Tibial nerve (tissue), 4 donors: ENCODE measurements around the gene PDZD4. TPM values are rescaled to one million over a fixed set of nuclear protein-coding genes. Genes with fewer than 3 reads are reported as not detected.

Source experiments
- DNase-seq, 2 donors: peaks; one replicate each; pipeline ENCODE4 v3.0.0-alpha.2; 2019; ENCODE audit warnings: low spot score in 2 of 2
- H3K27ac ChIP-seq, 4 donors: fragments of 200-600 bp; sonication (generic) in 3 of 4; one replicate each; pipeline ENCODE4 v1.5.1; 2017 to 2019; ENCODE audit warnings: mild to moderate bottlenecking in 1 of 4
- H3K27me3 ChIP-seq, 2 donors: fragments of 200-600 bp; sonication (generic) in 1 of 2; one replicate each; pipeline versions ENCODE4 v1.5.1 to v1.6.0; 2017 to 2019
- H3K36me3 ChIP-seq, 3 donors: fragments of 200-600 bp; sonication (generic); one replicate each; pipeline ENCODE4 v1.5.1; 2018 to 2019
- H3K4me1 ChIP-seq, 4 donors: fragments of 200-600 bp; sonication (generic) in 3 of 4; one replicate each; pipeline ENCODE4 v1.5.1; 2017 to 2019
- H3K4me3 ChIP-seq, 4 donors: fragments of 200-600 bp; sonication (generic) in 3 of 4; one replicate each; pipeline ENCODE4 v1.5.1; 2017 to 2019; ENCODE audit warnings: mild to moderate bottlenecking in 1 of 4, moderate library complexity in 1 of 4
- H3K9me3 ChIP-seq, 4 donors: fragments of 200-600 bp; sonication (generic) in 3 of 4; one replicate each; pipeline ENCODE4 v1.5.1; 2017 to 2019
- EP300 ChIP-seq, 2 donors: sonication (generic); formaldehyde crosslinking; IDR thresholded peaks; one replicate each; pipeline ENCODE4 v1.6.1; 2017; ENCODE audit warnings: antibody characterized with exemption in 2 of 2, mild to moderate bottlenecking in 1 of 2
- POLR2A ChIP-seq, 2 donors: fragments of 450-650 bp; IDR thresholded peaks; one replicate each; pipeline ENCODE4 v1.6.1; 2017; ENCODE audit warnings: antibody characterized with exemption in 2 of 2, mild to moderate bottlenecking in 2 of 2, moderate library complexity in 2 of 2
- WGBS, 2 donors: methylation state at CpG; one replicate each; pipeline ENCODE4 v1.1.5; 2018; 5-methylcytosine and 5-hydroxymethylcytosine counted together
- total RNA-seq, 4 donors: library from RNA; depleted of rRNA; stranded (reverse); fragments of >200 nt; gene quantifications; one replicate each; pipeline ENCODE4 v1.1.0, GENCODE V29; 2016
- TF ChIP-seq, protein P1 (sequence below), 5 experiments: fragments of 200-600 bp in 3 of 5; fragments of 450-650 bp in 2 of 5; sonication (generic) in 3 of 5; IDR thresholded peaks; one replicate each; pipeline ENCODE4 v1.5.1; 2016 to 2019; ENCODE audit warnings: antibody characterized with exemption in 5 of 5, mild to moderate bottlenecking in 3 of 5, moderate library complexity in 2 of 5

Gene PDZD4
- total RNA-seq, 4 donors from 2014 or later = 19.9 to 24.6 (median 21.2) TPM

- Histone ChIP-seq H3K4me3 (no peak overlapping the region), H3K4me1 (peaks cover 0 to 10% (median 0%) of the 10 kb centered on the region in 4 donors), H3K36me3 (no peaks in the 10 kb centered on the region), H3K27ac (no peak overlapping the region), H3K9me3 (no peaks in the 10 kb centered on the region), H3K27me3 (peaks cover 0 to 16% of the 10 kb centered on the region in 2 donors)
- 88 to 89% methylated on average over 25 of the region's 25 CpGs for WGBS, 2 donors
- TF ChIP-seq EP300 (IDR thresholded peaks at IDR 0.05) (no peak), POLR2A (IDR thresholded peaks at IDR 0.05) (no peak)
- TF ChIP-seq, protein P1, sequence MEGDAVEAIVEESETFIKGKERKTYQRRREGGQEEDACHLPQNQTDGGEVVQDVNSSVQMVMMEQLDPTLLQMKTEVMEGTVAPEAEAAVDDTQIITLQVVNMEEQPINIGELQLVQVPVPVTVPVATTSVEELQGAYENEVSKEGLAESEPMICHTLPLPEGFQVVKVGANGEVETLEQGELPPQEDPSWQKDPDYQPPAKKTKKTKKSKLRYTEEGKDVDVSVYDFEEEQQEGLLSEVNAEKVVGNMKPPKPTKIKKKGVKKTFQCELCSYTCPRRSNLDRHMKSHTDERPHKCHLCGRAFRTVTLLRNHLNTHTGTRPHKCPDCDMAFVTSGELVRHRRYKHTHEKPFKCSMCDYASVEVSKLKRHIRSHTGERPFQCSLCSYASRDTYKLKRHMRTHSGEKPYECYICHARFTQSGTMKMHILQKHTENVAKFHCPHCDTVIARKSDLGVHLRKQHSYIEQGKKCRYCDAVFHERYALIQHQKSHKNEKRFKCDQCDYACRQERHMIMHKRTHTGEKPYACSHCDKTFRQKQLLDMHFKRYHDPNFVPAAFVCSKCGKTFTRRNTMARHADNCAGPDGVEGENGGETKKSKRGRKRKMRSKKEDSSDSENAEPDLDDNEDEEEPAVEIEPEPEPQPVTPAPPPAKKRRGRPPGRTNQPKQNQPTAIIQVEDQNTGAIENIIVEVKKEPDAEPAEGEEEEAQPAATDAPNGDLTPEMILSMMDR (IDR thresholded peaks at IDR 0.05) = no peak
- no peak for DNase-seq
Observed at GRCh38 chrX:153816831-153817690, 13.3 kb downstream of the PDZD4 start.

GRCh38 chrX:153814591-153815315, 15.6 kb downstream of the PDZD4 start:
- 75 to 79% methylated on average over 15 to 19 of the region's 19 CpGs for WGBS, 2 donors
- TF ChIP-seq, protein P1 (IDR thresholded peaks at IDR 0.05) = no peak
- TF ChIP-seq EP300 (IDR thresholded peaks at IDR 0.05) = no peak
- no peak for TF ChIP-seq POLR2A (IDR thresholded peaks at IDR 0.05)
- Histone ChIP-seq H3K4me1 (peaks cover 0 to 10% (median 0%) of the 10 kb centered on the region in 4 donors), H3K4me3 (no peak overlapping the region), H3K27ac (no peak overlapping the region), H3K36me3 (no peaks in the 10 kb centered on the region), H3K9me3 (no peaks in the 10 kb centered on the region), H3K27me3 (peaks cover 0 to 13% of the 10 kb centered on the region in 2 donors)
- DNase-seq = no peak

- Histone ChIP-seq H3K9me3 (no peaks in the 10 kb centered on the region), H3K36me3 (no peaks in the 10 kb centered on the region), H3K27ac (no peak overlapping the region), H3K27me3 (no peaks in the 10 kb centered on the region), H3K4me1 (no peaks in the 10 kb centered on the region), H3K4me3 (no peak overlapping the region)
- TF ChIP-seq EP300 (IDR thresholded peaks at IDR 0.05) (no peak), POLR2A (IDR thresholded peaks at IDR 0.05) (no peak)
- TF ChIP-seq, protein P1 (IDR thresholded peaks at IDR 0.05) = no peak
- 85 to 98% methylated on average over 5 of the region's 5 CpGs for WGBS, 2 donors
- DNase-seq = no peak
Observed at GRCh38 chrX:153813161-153813560, 17.2 kb downstream of the PDZD4 start.

DNA sequence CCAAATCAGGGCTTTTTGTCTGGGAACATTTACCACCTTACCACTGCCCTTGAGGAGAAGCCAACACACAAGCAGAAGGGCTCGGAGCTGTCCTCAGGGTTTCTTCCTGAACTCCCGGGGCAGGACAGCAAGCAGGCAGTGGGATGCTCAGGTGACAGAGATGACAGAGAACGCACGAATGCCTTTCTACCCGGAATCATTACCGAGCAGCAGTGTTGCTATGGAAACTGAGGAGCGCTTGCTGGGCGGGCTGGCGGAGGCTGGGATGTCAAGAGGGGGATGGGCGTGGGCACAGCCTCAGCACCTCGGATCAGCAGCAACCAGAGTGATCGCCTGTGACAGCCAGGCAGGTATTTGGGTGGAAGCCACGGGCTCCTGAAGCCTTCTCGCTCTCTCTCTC, 18.1 kb downstream of the PDZD4 start:
- H3K27ac ChIP-seq = no peak overlapping the region

More for the DNA sequence above, 18.1 kb downstream of the PDZD4 start:
- no peak for TF ChIP-seq EP300 (IDR thresholded peaks at IDR 0.05)
- no peak for TF ChIP-seq POLR2A (IDR thresholded peaks at IDR 0.05)
- TF ChIP-seq, protein P1 (IDR thresholded peaks at IDR 0.05) = no peak
- no peak for DNase-seq
- H3K27me3 ChIP-seq = no peaks in the 10 kb centered on the region
- WGBS, 2 donors = 53 to 69% methylated on average over 5 to 14 of the region's 14 CpGs
- no peak overlapping the region for H3K4me3 ChIP-seq
- H3K9me3 ChIP-seq = no peaks in the 10 kb centered on the region
- H3K4me1 ChIP-seq = no peaks in the 10 kb centered on the region
- H3K36me3 ChIP-seq = no peaks in the 10 kb centered on the region
